ENCODE results near the gene CACNG5.

CACNG5 gene

GRCh38 chr17:66925811-66926500 is 91.0 kb downstream of the CACNG5 start:
- Histone ChIP-seq H3K27me3 (replicated peaks; ENCODE audit: control insufficient read depth, insufficient read depth, low read length) (no peaks in the 10 kb centered on the region; the same call in none of the 2 replicates), H3K4me3 (replicated peaks; ENCODE audit: low read depth, low read length) (no peak overlapping the region), H3K36me3 (ENCODE audit: control insufficient read depth, insufficient read depth, low read length) (no peaks in the 10 kb centered on the region)
- TF ChIP-seq CTCF (IDR thresholded peaks at IDR 0.05; ENCODE audit: insufficient read depth, low read length, poor library complexity, severe bottlenecking), result no peak
- DNase-seq (ENCODE audit: extremely low read depth, insufficient read length), result no peak

- Histone ChIP-seq H3K27me3 (replicated peaks; ENCODE audit: control insufficient read depth, insufficient read depth, low read length) (no peaks in the 10 kb centered on the region; the same call in none of the 2 replicates), H3K4me3 (replicated peaks; ENCODE audit: low read depth, low read length) (no peak overlapping the region), H3K36me3 (ENCODE audit: control insufficient read depth, insufficient read depth, low read length) (no peaks in the 10 kb centered on the region)
- no peak for DNase-seq (ENCODE audit: extremely low read depth, insufficient read length)
- no peak for TF ChIP-seq CTCF (IDR thresholded peaks at IDR 0.05; ENCODE audit: insufficient read depth, low read length, poor library complexity, severe bottlenecking)
These were observed 94.0 kb downstream of the CACNG5 start for GRCh38 chr17:66928949-66929348.

DNA sequence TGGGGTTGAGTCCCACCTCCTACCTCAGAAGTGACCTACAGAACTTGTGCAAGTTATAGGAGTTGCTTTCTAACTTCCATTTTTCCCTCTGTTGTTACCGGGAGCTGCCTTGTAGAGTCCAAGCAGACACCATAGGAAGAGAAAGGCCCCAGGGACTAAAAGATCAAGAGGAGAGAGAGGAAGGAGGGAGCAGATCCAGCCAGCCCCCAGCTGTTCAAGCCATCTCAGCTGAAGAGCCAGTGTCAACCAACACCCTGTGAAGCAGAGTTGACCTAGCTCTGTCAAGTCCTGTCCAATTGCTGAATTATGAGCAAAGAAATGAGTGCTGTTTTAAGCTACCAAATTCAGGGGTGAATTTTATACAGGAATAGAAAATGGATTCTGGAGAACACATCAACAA is 94.7 kb downstream of the CACNG5 start:
- no peak for DNase-seq (ENCODE audit: extremely low read depth, insufficient read length)
- Histone ChIP-seq H3K4me3 (replicated peaks; ENCODE audit: low read depth, low read length) (no peak overlapping the region), H3K27me3 (replicated peaks; ENCODE audit: control insufficient read depth, insufficient read depth, low read length) (no peaks in the 10 kb centered on the region; the same call in none of the 2 replicates), H3K36me3 (ENCODE audit: control insufficient read depth, insufficient read depth, low read length) (no peaks in the 10 kb centered on the region)
- TF ChIP-seq CTCF (IDR thresholded peaks at IDR 0.05; ENCODE audit: insufficient read depth, low read length, poor library complexity, severe bottlenecking), result no peak

DNA sequence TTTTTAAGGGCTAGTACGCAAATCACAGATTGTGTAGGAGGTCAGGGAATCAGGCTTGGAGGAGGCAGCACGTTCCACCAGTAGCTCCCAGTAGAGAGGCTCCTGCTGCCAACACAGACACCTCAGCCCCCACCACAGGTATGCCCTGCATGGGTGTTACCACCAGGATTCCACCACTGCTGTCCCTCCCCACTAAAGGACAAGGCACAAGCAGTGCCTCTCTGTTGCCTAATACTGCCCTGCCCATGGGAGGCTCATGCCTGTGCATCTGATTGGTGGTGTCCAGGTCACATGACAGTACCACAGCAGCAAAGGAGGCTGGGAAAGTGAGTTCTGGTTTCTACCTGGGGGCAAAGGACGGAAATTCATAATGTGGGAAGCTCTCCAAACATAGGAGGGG is 96.0 kb downstream of the CACNG5 start:
- Histone ChIP-seq H3K27me3 (replicated peaks; ENCODE audit: control insufficient read depth, insufficient read depth, low read length) (no peaks in the 10 kb centered on the region; the same call in none of the 2 replicates), H3K4me3 (replicated peaks; ENCODE audit: low read depth, low read length) (no peak overlapping the region), H3K36me3 (ENCODE audit: control insufficient read depth, insufficient read depth, low read length) (no peaks in the 10 kb centered on the region)
- TF ChIP-seq CTCF (IDR thresholded peaks at IDR 0.05; ENCODE audit: insufficient read depth, low read length, poor library complexity, severe bottlenecking), result no peak
- no peak for DNase-seq (ENCODE audit: extremely low read depth, insufficient read length)

DNA sequence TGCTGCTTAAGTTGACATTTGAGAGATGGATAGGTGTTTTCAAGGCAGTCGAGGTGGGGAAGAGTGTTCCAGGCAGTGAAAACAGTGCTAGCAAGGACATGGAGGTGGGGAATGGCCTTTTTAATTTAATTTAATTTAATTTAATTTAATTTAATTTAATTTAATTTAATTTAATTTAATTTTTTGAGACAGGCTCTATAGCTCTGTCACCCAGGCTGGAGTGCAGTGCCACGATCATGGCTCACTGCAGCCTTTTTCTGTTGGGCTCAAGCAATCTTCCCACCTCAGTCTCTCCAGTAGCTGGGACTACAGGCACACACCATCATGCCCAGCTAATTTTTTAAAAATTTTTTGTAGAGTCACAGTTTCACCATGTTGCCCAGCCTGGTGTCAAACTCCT is 97.4 kb downstream of the CACNG5 start:
- Histone ChIP-seq H3K36me3 (ENCODE audit: control insufficient read depth, insufficient read depth, low read length) (no peaks in the 10 kb centered on the region), H3K4me3 (replicated peaks; ENCODE audit: low read depth, low read length) (no peak overlapping the region), H3K27me3 (replicated peaks; ENCODE audit: control insufficient read depth, insufficient read depth, low read length) (no peaks in the 10 kb centered on the region)
- DNase-seq (ENCODE audit: extremely low read depth, insufficient read length), result no peak
- TF ChIP-seq CTCF (IDR thresholded peaks at IDR 0.05; ENCODE audit: insufficient read depth, low read length, poor library complexity, severe bottlenecking), result no peak

Data from GM06990 (cell line).